ENCODE measurements around the gene ANK2. TPM values are rescaled to one million over a fixed set of nuclear protein-coding genes. Genes with fewer than 3 reads are reported as not detected.
A peak's percentile ranks its signal among the peaks of the same experiment; 100 is the strongest.

Gene ANK2
- total RNA-seq, 1 experiment from 2014 or later: 5.6 TPM

GRCh38 chr4:113433116-113433515 is 383.7 kb downstream of the ANK2 start:
- DNase-seq (ENCODE audit: low read depth, low spot score) (no peak), ATAC-seq (peak; percentile 18; the same call in 1 of the 2 replicates)
- H3K4me3 ChIP-seq (replicated peaks in 1 of 2; ENCODE audit: low read depth in 1 of 2, low read length in 2 of 2): no peak overlapping the region
- TF ChIP-seq SP1 (IDR thresholded peaks at IDR 0.05; ENCODE audit: low read depth) (peak; percentile 27; the same call in 1 of the 2 replicates), EZH2 (IDR thresholded peaks at IDR 0.05) (no peak), POLR2AphosphoS5 (IDR thresholded peaks at IDR 0.05; ENCODE audit: low read depth, low read length) (no peak), ZFX (IDR thresholded peaks at IDR 0.05) (no peak), ZBTB33 (IDR thresholded peaks at IDR 0.05; ENCODE audit: extremely low read depth, insufficient replicate concordance, low read length) (no peak), FOSL1 (IDR thresholded peaks at IDR 0.05; ENCODE audit: low read depth) (0 out of 2 replicates have a peak, but pooled peaks have one; percentile 16), ELF1 (IDR thresholded peaks at IDR 0.05; ENCODE audit: borderline replicate concordance, low read depth) (no peak), CEBPB (IDR thresholded peaks at IDR 0.05; ENCODE audit: low read depth) (no peak), CBX3 (IDR thresholded peaks at IDR 0.05; ENCODE audit: low read depth) (no peak), CTCF (IDR thresholded peaks at IDR 0.05 in 2 of 3, conservative IDR thresholded peaks at IDR 0.05 in 1 of 3; ENCODE audit: borderline replicate concordance in 1 of 3, insufficient read depth in 1 of 3, low read depth in 2 of 3, low read length in 2 of 3) (no peak)
- TF ChIP-seq, protein P1, sequence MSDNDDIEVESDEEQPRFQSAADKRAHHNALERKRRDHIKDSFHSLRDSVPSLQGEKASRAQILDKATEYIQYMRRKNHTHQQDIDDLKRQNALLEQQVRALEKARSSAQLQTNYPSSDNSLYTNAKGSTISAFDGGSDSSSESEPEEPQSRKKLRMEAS (IDR thresholded peaks at IDR 0.05): no peak
- intact Hi-C loops (cut with micrococcal nuclease): no loop called here
- no peaks in the 10 kb centered on the region for H3K79me2 ChIP-seq (ENCODE audit: insufficient read depth, low read length)
- no peaks in the 10 kb centered on the region for H3K9me2 ChIP-seq (ENCODE audit: insufficient read depth)
- H3K36me3 ChIP-seq (ENCODE audit: control insufficient read depth in 1 of 2, insufficient read depth in 2 of 2, low read length in 2 of 2): no peaks in the 10 kb centered on the region
- H3K27ac ChIP-seq (ENCODE audit: low read depth, low read length): peak overlapping the region; percentile 23; the same call in 1 of the 2 replicates
- no peak overlapping the region for H3K9ac ChIP-seq (ENCODE audit: low read length)
- no peak overlapping the region for H2AFZ ChIP-seq (ENCODE audit: low read depth, low read length, poor library complexity, severe bottlenecking)
- CTCF ChIA-PET: no interaction called here
- no peaks in the 10 kb centered on the region for H3K9me3 ChIP-seq (ENCODE audit: control insufficient read depth in 1 of 2, insufficient read depth in 1 of 2, low read depth in 1 of 2, low read length in 2 of 2)
- H4K20me1 ChIP-seq (ENCODE audit: insufficient read depth): no peaks in the 10 kb centered on the region
- POLR2A ChIA-PET: interaction anchor here (0.7 to 1.9 kb wide), 3 partner anchors 29 to 67 kb away, joined by 3 to 5 read pairs (median 4); no protein-coding TSS in a partner anchor
- peak overlapping the region; percentile 37 for H3K4me2 ChIP-seq (ENCODE audit: low read length)
- BruUV-seq (replicated peaks): no TSS peak
- H3K4me1 ChIP-seq (ENCODE audit: control insufficient read depth in 1 of 2, insufficient read depth in 2 of 2, low read length in 2 of 2): peaks cover 37 to 55% of the 10 kb centered on the region in 2 experiments
- RAD21 ChIA-PET (ENCODE audit: low non-redundant PET in 1 of 2, low total read pairs in 2 of 2, uncharacterized antibody in 2 of 2, unreplicated experiment in 2 of 2): no interaction called here
- H3K27me3 ChIP-seq (ENCODE audit: insufficient read depth, low read length): no peaks in the 10 kb centered on the region

MicroRNAs within 50 kb of the gene (microRNA counts, 767-probe panel; counts per million panel counts)
- not detected for microRNA hsa-miR-1243

Small RNAs within 50 kb of the gene (microRNA-seq; reads per million reads assigned to microRNA genes)
- gene MIR1243 (ENCODE audit: borderline number of aligned reads) (2.4 reads per million), gene MIR8082 (ENCODE audit: borderline number of aligned reads) (not detected)
